Right atrium auricular region (tissue), 2 donors: ENCODE results near the gene DLGAP1. TPM values are rescaled to one million over a fixed set of nuclear protein-coding genes. Genes with fewer than 3 reads are reported as not detected.
A peak's percentile ranks its signal among the peaks of the same experiment; 100 is the strongest.

Experiments
- DNase-seq: peaks from one replicate; pipeline ENCODE4 v3.0.0-alpha.2; 2019; ENCODE audit warnings: low spot score
- H3K27ac ChIP-seq, 2 donors: fragments of 200-600 bp; sonication (generic); 1 replicate in 1 of 2; 2 replicates in 1 of 2; pipeline ENCODE4 v1.5.1; 2016 to 2019
- H3K27me3 ChIP-seq, 2 donors: fragments of 200-600 bp; sonication (generic); one replicate each; pipeline versions ENCODE4 v1.5.1 to v1.6.0; 2017 to 2019
- H3K36me3 ChIP-seq: fragments of 200-600 bp; sonication (generic); one replicate; pipeline ENCODE4 v1.5.1; 2016
- H3K4me1 ChIP-seq, 2 donors: fragments of 200-600 bp; sonication (generic); one replicate each; pipeline versions ENCODE4 v1.5.1 to v1.6.0; 2017 to 2019
- H3K4me3 ChIP-seq, 2 donors: fragments of 200-600 bp; sonication (generic); 1 replicate in 1 of 2; 2 replicates in 1 of 2; pipeline ENCODE4 v1.5.1; 2017 to 2019; ENCODE audit warnings: mild to moderate bottlenecking in 1 of 2, moderate library complexity in 1 of 2
- H3K9me3 ChIP-seq, 2 donors: fragments of 200-600 bp; sonication (generic); one replicate each; pipeline ENCODE4 v1.5.1; 2019
- total RNA-seq, 2 donors: library from RNA; depleted of rRNA; stranded (reverse); fragments of >200 nt; gene quantifications; one replicate each; pipeline ENCODE4 v1.1.0, GENCODE V29; 2016
- TF ChIP-seq, protein P1 (sequence below), 2 donors: fragments of 200-600 bp; sonication (generic); IDR thresholded peaks; one replicate each; pipeline ENCODE4 v1.5.1; 2019; ENCODE audit warnings: antibody characterized with exemption in 2 of 2

DLGAP1 gene
- total RNA-seq, 2 donors from 2014 or later: 0.56 to 1.1 TPM

DNA sequence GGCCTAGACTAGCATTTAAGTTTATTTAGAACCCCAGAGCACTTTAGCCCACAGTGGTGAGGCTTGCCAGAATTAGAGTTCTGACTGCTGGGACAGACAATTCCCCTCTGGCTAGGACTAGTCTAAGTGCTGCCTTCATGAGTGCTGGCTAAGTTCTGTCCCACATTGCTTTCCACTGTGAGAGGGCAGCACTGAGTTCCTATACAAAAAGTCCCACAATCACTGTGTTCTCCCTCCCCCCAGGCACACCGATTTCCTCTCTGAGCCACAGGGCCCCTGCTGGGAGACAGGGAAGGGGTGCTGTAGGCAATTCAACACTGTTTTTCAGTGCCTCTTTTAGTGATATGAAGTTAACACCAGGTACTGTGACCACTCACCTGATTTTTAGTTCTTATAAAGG lies 310.9 kb downstream of the DLGAP1 start:
- TF ChIP-seq, protein P1, sequence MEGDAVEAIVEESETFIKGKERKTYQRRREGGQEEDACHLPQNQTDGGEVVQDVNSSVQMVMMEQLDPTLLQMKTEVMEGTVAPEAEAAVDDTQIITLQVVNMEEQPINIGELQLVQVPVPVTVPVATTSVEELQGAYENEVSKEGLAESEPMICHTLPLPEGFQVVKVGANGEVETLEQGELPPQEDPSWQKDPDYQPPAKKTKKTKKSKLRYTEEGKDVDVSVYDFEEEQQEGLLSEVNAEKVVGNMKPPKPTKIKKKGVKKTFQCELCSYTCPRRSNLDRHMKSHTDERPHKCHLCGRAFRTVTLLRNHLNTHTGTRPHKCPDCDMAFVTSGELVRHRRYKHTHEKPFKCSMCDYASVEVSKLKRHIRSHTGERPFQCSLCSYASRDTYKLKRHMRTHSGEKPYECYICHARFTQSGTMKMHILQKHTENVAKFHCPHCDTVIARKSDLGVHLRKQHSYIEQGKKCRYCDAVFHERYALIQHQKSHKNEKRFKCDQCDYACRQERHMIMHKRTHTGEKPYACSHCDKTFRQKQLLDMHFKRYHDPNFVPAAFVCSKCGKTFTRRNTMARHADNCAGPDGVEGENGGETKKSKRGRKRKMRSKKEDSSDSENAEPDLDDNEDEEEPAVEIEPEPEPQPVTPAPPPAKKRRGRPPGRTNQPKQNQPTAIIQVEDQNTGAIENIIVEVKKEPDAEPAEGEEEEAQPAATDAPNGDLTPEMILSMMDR (IDR thresholded peaks at IDR 0.05): no peak
- H3K4me1 ChIP-seq: no peaks in the 10 kb centered on the region
- DNase-seq: no peak
- no peak overlapping the region for H3K4me3 ChIP-seq
- no peak overlapping the region for H3K27ac ChIP-seq
- H3K9me3 ChIP-seq: no peaks in the 10 kb centered on the region
- H3K36me3 ChIP-seq: no peaks in the 10 kb centered on the region
- no peaks in the 10 kb centered on the region for H3K27me3 ChIP-seq

GRCh38 chr18:4143585-4143984 lies 311.5 kb downstream of the DLGAP1 start:
- TF ChIP-seq, protein P1 (IDR thresholded peaks at IDR 0.05): no peak
- Histone ChIP-seq H3K4me3 (no peak overlapping the region), H3K27me3 (no peaks in the 10 kb centered on the region), H3K9me3 (no peaks in the 10 kb centered on the region), H3K27ac (no peak overlapping the region), H3K36me3 (no peaks in the 10 kb centered on the region), H3K4me1 (no peaks in the 10 kb centered on the region)
- DNase-seq: no peak

GRCh38 chr18:4142876-4143275 lies 312.2 kb downstream of the DLGAP1 start:
- no peak for DNase-seq
- Histone ChIP-seq H3K27me3 (no peaks in the 10 kb centered on the region), H3K4me1 (no peaks in the 10 kb centered on the region), H3K36me3 (no peaks in the 10 kb centered on the region), H3K4me3 (no peak overlapping the region), H3K27ac (no peak overlapping the region), H3K9me3 (no peaks in the 10 kb centered on the region)
- TF ChIP-seq, protein P1 (IDR thresholded peaks at IDR 0.05): no peak

DNA sequence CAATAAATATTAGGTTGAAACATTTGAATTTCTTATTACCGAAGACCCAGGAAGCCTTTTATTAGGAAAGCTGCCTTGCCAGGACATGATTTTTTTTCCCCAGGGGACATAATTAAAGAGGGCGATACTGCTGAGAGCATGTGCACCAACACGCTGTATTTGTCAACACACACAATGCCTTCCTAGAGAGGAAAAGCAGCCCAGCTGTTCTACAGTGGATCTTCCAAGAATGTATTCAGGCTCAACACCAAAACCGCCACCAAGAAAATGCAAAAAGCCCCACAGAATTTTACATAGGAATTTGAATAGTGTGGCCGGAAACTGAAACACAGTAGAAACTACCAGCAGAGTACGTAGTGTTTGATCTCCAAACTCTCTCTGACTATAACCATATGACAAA lies 320.4 kb downstream of the DLGAP1 start:
- no peak for DNase-seq
- Histone ChIP-seq H3K36me3 (no peaks in the 10 kb centered on the region), H3K9me3 (no peaks in the 10 kb centered on the region), H3K27ac (no peak overlapping the region), H3K4me3 (no peak overlapping the region), H3K27me3 (no peaks in the 10 kb centered on the region), H3K4me1 (no peaks in the 10 kb centered on the region)
- TF ChIP-seq, protein P1 (IDR thresholded peaks at IDR 0.05): no peak

- Histone ChIP-seq H3K36me3 (no peaks in the 10 kb centered on the region), H3K9me3 (no peaks in the 10 kb centered on the region), H3K27me3 (no peaks in the 10 kb centered on the region), H3K4me3 (no peak overlapping the region), H3K27ac (no peak overlapping the region), H3K4me1 (peaks cover 0 to 3% of the 10 kb centered on the region in 2 donors)
- TF ChIP-seq, protein P1 (IDR thresholded peaks at IDR 0.05): peak in 1 of 2 donors; percentile 34
- no peak for DNase-seq
Observed at GRCh38 chr18:4130734-4131719, 324.1 kb downstream of the DLGAP1 start.
